ENCODE results near the gene NAPB. TPM values are rescaled to one million over a fixed set of nuclear protein-coding genes. Genes with fewer than 3 reads are reported as not detected.

NAPB gene
- total and polyA plus RNA-seq, 4 experiments from 2014 or later, result 5.8 to 14.9 (median 9.8) TPM

DNA sequence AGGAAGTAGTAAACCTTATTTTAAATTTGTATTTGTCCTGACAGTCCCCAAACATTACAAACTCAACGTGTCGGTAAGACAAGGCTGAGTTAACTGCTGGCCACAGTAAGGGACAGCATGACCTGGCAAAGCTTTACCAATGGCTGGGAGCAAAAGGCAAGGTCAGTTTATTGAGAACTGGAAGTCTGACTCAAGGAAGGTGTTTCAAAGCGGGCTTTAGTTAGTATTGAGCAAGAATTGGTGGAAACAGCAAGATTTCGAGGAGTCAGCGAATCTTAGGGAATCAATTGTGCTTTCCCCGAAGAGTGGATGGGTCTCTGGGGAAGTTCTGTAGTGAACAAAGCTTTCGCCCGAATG, 60.2 kb downstream of the NAPB start:
- no peak for DNase-seq
- Mint-ChIP-seq H3K4me1 (peaks cover 27 to 73% (median 45%) of the 10 kb centered on the region in 4 donors), H3K27ac (peak overlapping the region; percentile 93 to 97 (median 96)), H3K36me3 (peaks cover 13 to 28% of the 10 kb centered on the region in 2 donors), H3K27me3 (no peaks in the 10 kb centered on the region), H3K4me3 (peak overlapping the region; percentile 84 to 93 (median 86)), H3K9me3 (peaks cover 0 to 3% (median 0%) of the 10 kb centered on the region in 8 donors)
- Histone ChIP-seq H3K4me3 (ENCODE audit: low read length in 2 of 2) (peak overlapping the region; percentile 50 to 91), H3K27me3 (ENCODE audit: insufficient read depth, low read length) (no peaks in the 10 kb centered on the region), H3K36me3 (ENCODE audit: insufficient read depth, low read length) (no peaks in the 10 kb centered on the region), H3K9me3 (ENCODE audit: control insufficient read depth in 1 of 2, low read length in 2 of 2) (no peaks in the 10 kb centered on the region), H3K4me1 (ENCODE audit: insufficient read depth, low read length) (peaks cover 42% of the 10 kb centered on the region), H3K27ac (ENCODE audit: low read depth, low read length) (peak overlapping the region; percentile 90)
- ChIA-PET CTCF (ENCODE audit: partially characterized antibody) (interaction anchor here (0.9 to 4.9 kb wide), 3 partner anchors 9 to 57 kb away, joined by 3 to 78 read pairs (median 3); partner anchors contain the start of gene NXT1), POLR2A (ENCODE audit: partially characterized antibody) (interaction anchor here (1.0 to 4.8 kb wide), 3 partner anchors 9 to 60 kb away, joined by 5 to 128 read pairs (median 23); partner anchors contain the start of genes NAPB and NXT1)
- intact Hi-C loops (cut with micrococcal nuclease), result no loop called here

DNA sequence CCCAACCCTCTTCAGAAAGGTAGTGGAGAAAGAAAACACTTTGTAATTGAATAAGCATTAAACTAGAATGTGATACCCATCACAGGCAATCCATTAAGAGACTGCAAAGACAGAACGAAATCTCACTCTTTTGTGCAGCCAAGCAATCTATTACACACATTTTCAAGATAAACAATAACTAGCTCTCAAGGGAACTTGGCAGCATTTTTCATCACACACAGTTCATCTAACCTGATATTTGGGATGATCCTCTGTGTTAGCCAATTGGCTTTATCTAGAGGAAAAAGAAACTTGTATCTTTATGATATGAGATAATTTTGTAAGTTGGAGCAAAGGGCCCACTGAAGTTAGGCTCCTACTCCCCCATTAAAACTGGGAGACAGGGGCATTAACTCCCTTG, 60.8 kb downstream of the NAPB start:
- CTCF ChIA-PET (ENCODE audit: partially characterized antibody), result interaction anchor here (4.9 kb wide), 1 partner anchor 11 kb away, joined by 78 read pairs; the partner anchor contains the start of gene NXT1
- peak overlapping the region; percentile 84 to 93 (median 86) for H3K4me3 Mint-ChIP-seq
- H3K36me3 Mint-ChIP-seq, result peaks cover 10 to 31% of the 10 kb centered on the region in 2 donors
- H3K27ac Mint-ChIP-seq, result peak overlapping the region; percentile 93 to 97 (median 96)
- no peaks in the 10 kb centered on the region for H3K27me3 Mint-ChIP-seq
- no peak overlapping the region for H3K4me3 ChIP-seq (ENCODE audit: low read length in 2 of 2)
- H3K27me3 ChIP-seq (ENCODE audit: insufficient read depth, low read length), result no peaks in the 10 kb centered on the region
- peaks cover 24 to 70% (median 42%) of the 10 kb centered on the region in 4 donors for H3K4me1 Mint-ChIP-seq
- intact Hi-C loops (cut with micrococcal nuclease), result no loop called here
- no peaks in the 10 kb centered on the region for H3K9me3 ChIP-seq (ENCODE audit: control insufficient read depth in 1 of 2, low read length in 2 of 2)
- peaks cover 37% of the 10 kb centered on the region for H3K4me1 ChIP-seq (ENCODE audit: insufficient read depth, low read length)
- no peak for DNase-seq
- peaks cover 0 to 3% (median 0%) of the 10 kb centered on the region in 8 donors for H3K9me3 Mint-ChIP-seq
- no peaks in the 10 kb centered on the region for H3K36me3 ChIP-seq (ENCODE audit: insufficient read depth, low read length)
- POLR2A ChIA-PET (ENCODE audit: partially characterized antibody), result interaction anchor here (3.8 to 4.8 kb wide), 2 partner anchors 10 to 61 kb away, joined by 48 to 128 read pairs; partner anchors contain the start of genes NAPB and NXT1
- peak overlapping the region; percentile 90 for H3K27ac ChIP-seq (ENCODE audit: low read depth, low read length)

DNA sequence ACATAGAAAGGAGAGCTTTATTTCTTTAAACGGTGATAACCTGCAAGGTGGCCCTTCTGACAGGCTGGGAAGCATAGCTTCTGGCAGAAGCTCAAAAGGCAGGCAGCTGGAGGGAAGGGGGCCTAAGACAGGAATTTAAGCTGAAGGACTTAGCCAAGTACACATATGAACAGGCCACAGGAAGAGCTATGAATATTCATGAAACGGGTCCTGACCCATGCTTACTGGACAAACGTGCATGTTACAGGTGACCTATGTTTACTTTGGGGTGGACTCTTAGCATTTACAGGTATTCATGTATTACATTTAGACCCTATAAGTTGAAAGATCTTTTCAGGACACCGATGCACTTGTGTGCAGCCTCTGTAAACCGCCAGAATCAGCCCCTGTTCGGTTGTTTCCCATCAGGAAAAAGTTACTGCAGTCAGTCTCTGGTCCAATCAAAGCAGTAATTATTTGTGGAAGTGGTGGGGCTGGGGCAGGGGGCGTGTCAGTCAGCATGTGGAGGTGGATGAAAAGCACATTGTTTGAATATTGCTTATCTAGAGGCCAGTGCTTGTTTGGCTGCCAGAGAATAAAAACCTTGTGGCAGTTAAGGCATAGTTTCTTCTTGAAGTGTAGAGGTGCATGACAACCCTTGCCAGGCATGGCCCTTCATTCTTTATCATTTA, 62.2 kb downstream of the NAPB start:
- DNase-seq, result no peak
- intact Hi-C loops (cut with micrococcal nuclease), result loop anchor here (1.0 kb wide), 1 partner anchor 9 kb away; the partner anchor contains the start of gene NXT1
- peak overlapping the region; percentile 94 to 100 (median 99) for H3K27ac Mint-ChIP-seq
- peaks cover 0 to 3% (median 0%) of the 10 kb centered on the region in 8 donors for H3K9me3 Mint-ChIP-seq
- ChIA-PET POLR2A (ENCODE audit: partially characterized antibody) (interaction anchor here (0.7 to 4.8 kb wide), 3 partner anchors 9 to 1634 kb away, joined by 3 to 128 read pairs (median 48); partner anchors contain the start of genes NAPB and NXT1), CTCF (ENCODE audit: partially characterized antibody) (interaction anchor here (1.2 to 4.9 kb wide), 4 partner anchors 9 to 63 kb away, joined by 3 to 78 read pairs (median 18); partner anchors contain the start of genes NAPB and NXT1)
- Histone ChIP-seq H3K36me3 (ENCODE audit: insufficient read depth, low read length) (peaks cover 12% of the 10 kb centered on the region), H3K9me3 (ENCODE audit: control insufficient read depth in 1 of 2, low read length in 2 of 2) (no peaks in the 10 kb centered on the region), H3K4me3 (ENCODE audit: low read length in 2 of 2) (no peak overlapping the region), H3K27ac (ENCODE audit: low read depth, low read length) (peak overlapping the region; percentile 95), H3K4me1 (ENCODE audit: insufficient read depth, low read length) (peaks cover 36% of the 10 kb centered on the region), H3K27me3 (ENCODE audit: insufficient read depth, low read length) (no peaks in the 10 kb centered on the region)
- peaks cover 18 to 57% (median 29%) of the 10 kb centered on the region in 4 donors for H3K4me1 Mint-ChIP-seq
- peak overlapping the region in 5 of 8 donors; percentile 69 to 97 (median 79) for H3K4me3 Mint-ChIP-seq
- H3K36me3 Mint-ChIP-seq, result peaks cover 0 to 28% of the 10 kb centered on the region in 2 donors
- no peaks in the 10 kb centered on the region for H3K27me3 Mint-ChIP-seq

DNA sequence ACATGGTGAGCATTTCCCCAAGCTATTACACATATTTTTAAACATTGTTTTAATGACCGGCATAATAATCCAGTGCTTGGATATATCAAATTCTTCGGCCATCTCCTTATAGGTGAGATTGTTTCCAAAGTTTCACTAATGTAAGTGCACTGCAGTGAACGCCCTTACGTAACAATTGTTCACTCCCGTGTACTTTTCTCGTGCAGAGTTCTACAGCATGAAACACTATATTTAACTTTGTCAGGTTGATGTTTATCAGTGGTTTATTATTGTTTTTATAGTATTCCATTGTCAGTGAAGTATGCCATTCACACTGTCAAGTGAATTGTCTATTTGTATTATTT, 62.8 kb downstream of the NAPB start:
- no peak for DNase-seq
- Histone ChIP-seq H3K27me3 (ENCODE audit: insufficient read depth, low read length) (no peaks in the 10 kb centered on the region), H3K9me3 (ENCODE audit: control insufficient read depth in 1 of 2, low read length in 2 of 2) (no peaks in the 10 kb centered on the region), H3K4me1 (ENCODE audit: insufficient read depth, low read length) (peaks cover 34% of the 10 kb centered on the region), H3K36me3 (ENCODE audit: insufficient read depth, low read length) (peaks cover 17% of the 10 kb centered on the region), H3K4me3 (ENCODE audit: low read length in 2 of 2) (peak overlapping the region in 1 of 2 donors; percentile 97), H3K27ac (ENCODE audit: low read depth, low read length) (peak overlapping the region; percentile 95)
- H3K36me3 Mint-ChIP-seq, result peaks cover 0 to 30% of the 10 kb centered on the region in 2 donors
- ChIA-PET CTCF (ENCODE audit: partially characterized antibody) (interaction anchor here (0.9 to 4.9 kb wide), 6 partner anchors 9 to 63 kb away, joined by 3 to 78 read pairs (median 10); partner anchors contain the start of genes NAPB and NXT1), POLR2A (ENCODE audit: partially characterized antibody) (interaction anchor here (0.7 to 4.8 kb wide), 4 partner anchors 8 to 1634 kb away, joined by 3 to 128 read pairs (median 26); partner anchors contain the start of genes NAPB and NXT1)
- H3K9me3 Mint-ChIP-seq, result peaks cover 0 to 3% (median 0%) of the 10 kb centered on the region in 8 donors
- peak overlapping the region; percentile 69 to 97 (median 92) for H3K4me3 Mint-ChIP-seq
- H3K4me1 Mint-ChIP-seq, result peaks cover 13 to 52% (median 24%) of the 10 kb centered on the region in 4 donors
- H3K27ac Mint-ChIP-seq, result peak overlapping the region; percentile 94 to 100 (median 99)
- intact Hi-C loops (cut with micrococcal nuclease), result loop anchor here (1.0 kb wide), 1 partner anchor 8 kb away; the partner anchor contains the start of gene NXT1
- no peaks in the 10 kb centered on the region for H3K27me3 Mint-ChIP-seq

DNA sequence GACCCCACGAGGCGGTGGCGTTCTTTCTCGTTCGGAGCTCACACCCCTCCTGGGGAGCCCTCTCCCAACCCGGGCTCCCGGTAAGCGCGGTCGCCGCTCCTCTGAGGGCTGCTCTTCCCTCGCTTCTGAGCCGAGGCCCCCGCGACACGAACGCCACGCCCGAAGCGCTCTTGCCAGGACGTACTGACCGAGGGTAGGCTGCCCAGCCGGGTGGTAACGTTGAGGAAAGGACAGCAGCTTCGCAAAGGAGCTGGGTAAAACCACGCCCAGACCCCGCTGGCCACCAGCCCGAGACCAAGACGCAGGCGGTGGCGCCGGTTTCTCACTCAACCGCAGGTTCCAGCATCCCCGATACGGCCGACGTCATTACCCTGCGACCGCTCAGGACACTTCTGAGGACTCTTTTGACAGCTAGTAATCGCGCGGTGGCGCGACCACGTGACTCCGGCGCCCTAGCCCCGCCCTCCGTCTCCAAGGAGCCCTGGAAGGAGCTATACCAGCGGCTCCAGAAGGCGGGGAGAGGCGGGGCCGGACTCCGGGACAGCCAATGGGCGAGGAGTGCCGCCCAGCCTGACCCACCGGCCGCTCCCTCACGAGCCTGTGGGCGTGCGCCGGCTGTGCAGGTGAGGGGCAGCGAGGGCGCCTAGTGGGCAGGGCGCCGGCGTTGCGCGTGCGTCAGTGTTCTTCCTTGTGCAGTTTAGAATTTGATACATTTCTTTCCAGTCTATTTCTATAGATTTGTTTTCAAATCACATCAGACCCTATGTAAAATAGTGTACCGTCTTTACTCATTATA, 63.3 kb downstream of the NAPB start:
- H3K4me3 Mint-ChIP-seq, result peak overlapping the region; percentile 92 to 97 (median 96)
- H3K9me3 Mint-ChIP-seq, result peaks cover 0 to 3% (median 0%) of the 10 kb centered on the region in 8 donors
- H3K4me1 Mint-ChIP-seq, result peaks cover 8 to 48% (median 19%) of the 10 kb centered on the region in 4 donors
- H3K27me3 Mint-ChIP-seq, result no peaks in the 10 kb centered on the region
- peaks cover 0 to 28% of the 10 kb centered on the region in 2 donors for H3K36me3 Mint-ChIP-seq
- POLR2A ChIA-PET (ENCODE audit: partially characterized antibody), result interaction anchor here (1.2 to 4.8 kb wide), 3 partner anchors 7 to 63 kb away, joined by 4 to 128 read pairs (median 48); partner anchors contain the start of genes NAPB and NXT1
- Histone ChIP-seq H3K27ac (ENCODE audit: low read depth, low read length) (peak overlapping the region; percentile 95), H3K36me3 (ENCODE audit: insufficient read depth, low read length) (peaks cover 19% of the 10 kb centered on the region), H3K9me3 (ENCODE audit: control insufficient read depth in 1 of 2, low read length in 2 of 2) (no peaks in the 10 kb centered on the region), H3K4me1 (ENCODE audit: insufficient read depth, low read length) (peaks cover 28% of the 10 kb centered on the region), H3K4me3 (ENCODE audit: low read length in 2 of 2) (peak overlapping the region; percentile 80 to 97), H3K27me3 (ENCODE audit: insufficient read depth, low read length) (no peaks in the 10 kb centered on the region)
- CTCF ChIA-PET (ENCODE audit: partially characterized antibody), result interaction anchor here (0.9 to 4.9 kb wide), 6 partner anchors 8 to 64 kb away, joined by 3 to 78 read pairs (median 10); partner anchors contain the start of genes NAPB and NXT1
- intact Hi-C loops (cut with micrococcal nuclease), result loop anchor here (1.0 kb wide), 1 partner anchor 8 kb away; the partner anchor contains the start of gene NXT1
- peak overlapping the region; percentile 97 to 100 (median 99) for H3K27ac Mint-ChIP-seq
- peak; percentile 99 to 100 (median 99) for DNase-seq

DNA sequence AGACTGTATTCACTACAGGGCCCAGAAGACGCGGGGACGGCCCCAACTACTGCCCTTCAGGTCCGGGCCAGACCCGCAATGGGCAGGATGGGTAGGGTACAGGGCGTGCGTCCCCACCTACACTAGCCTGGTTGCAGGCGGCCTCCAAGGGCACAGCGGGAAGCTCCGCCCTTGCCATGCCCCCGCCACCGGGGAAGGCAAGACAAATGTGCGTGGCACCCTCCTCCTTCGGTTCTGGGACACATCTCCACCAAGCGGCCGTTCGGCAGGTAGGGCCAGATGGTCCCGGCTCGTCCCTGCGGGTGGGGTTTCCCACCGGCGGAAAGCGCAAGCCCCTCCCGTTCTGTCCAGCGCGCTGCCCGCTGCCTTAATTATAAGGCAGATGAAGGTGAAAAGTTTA, 65.1 kb downstream of the NAPB start:
- Histone ChIP-seq H3K4me1 (ENCODE audit: insufficient read depth, low read length) (peaks cover 33% of the 10 kb centered on the region), H3K9me3 (ENCODE audit: control insufficient read depth in 1 of 2, low read length in 2 of 2) (no peaks in the 10 kb centered on the region), H3K27ac (ENCODE audit: low read depth, low read length) (no peak overlapping the region), H3K4me3 (ENCODE audit: low read length in 2 of 2) (no peak overlapping the region), H3K36me3 (ENCODE audit: insufficient read depth, low read length) (peaks cover 19% of the 10 kb centered on the region), H3K27me3 (ENCODE audit: insufficient read depth, low read length) (no peaks in the 10 kb centered on the region)
- H3K27me3 Mint-ChIP-seq, result no peaks in the 10 kb centered on the region
- H3K9me3 Mint-ChIP-seq, result peaks cover 0 to 3% (median 0%) of the 10 kb centered on the region in 8 donors
- DNase-seq, result no peak
- H3K4me1 Mint-ChIP-seq, result peaks cover 13 to 50% (median 28%) of the 10 kb centered on the region in 4 donors
- H3K4me3 Mint-ChIP-seq, result peak overlapping the region in 1 of 8 donors; percentile 36
- intact Hi-C loops (cut with micrococcal nuclease), result no loop called here
- peak overlapping the region in 2 of 7 donors; percentile 24 to 73 for H3K27ac Mint-ChIP-seq
- ChIA-PET POLR2A (ENCODE audit: partially characterized antibody) (no interaction called here), CTCF (ENCODE audit: partially characterized antibody) (interaction anchor here (0.5 kb wide), 1 partner anchor 13 kb away, joined by 3 read pairs; no protein-coding TSS in a partner anchor)
- peaks cover 0 to 25% of the 10 kb centered on the region in 2 donors for H3K36me3 Mint-ChIP-seq
